AG04449 (cell line): Measurements from ENCODE around the gene THBS1.
A peak's percentile ranks its signal among the peaks of the same experiment; 100 is the strongest.

Experiments
- CTCF ChIA-PET: fragments of 350-600 bp; formaldehyde crosslinking; extraction: SDS; loops from one replicate; lab custom pipeline; 2021; ENCODE audit warnings: antibody characterized with exemption; lab: Yijun Ruan, JAX
- POLR2A ChIA-PET: fragments of 400-600, 350-600 bp; formaldehyde crosslinking; extraction: SDS; loops from one replicate; lab custom pipeline; 2020; ENCODE audit warnings: antibody characterized with exemption, inconsistent platforms; lab: Yijun Ruan, JAX
- DNase-seq: peaks from one replicate; pipeline ENCODE4 v3.0.0-alpha.2; 2010; ENCODE audit warnings: low read depth, low spot score
- H3K4me3 ChIP-seq: 2 replicates; pipeline ENCODE4 v1.5.1; 2011; ENCODE audit warnings: low read depth, mild to moderate bottlenecking, control low read depth, low read length
- TF ChIP-seq, protein P1 (sequence below): IDR thresholded peaks from one replicate; pipeline ENCODE4 v1.5.1; 2011; ENCODE audit warnings: mild to moderate bottlenecking, moderate library complexity, low read length, control low read depth, inconsistent platforms; ENCODE audit not compliant: insufficient read depth; ENCODE audit errors: missing control alignments

Gene THBS1

GRCh38 chr15:39578851-39579486 lies 1.9 kb upstream of the THBS1 start:
- no peak for DNase-seq
- TF ChIP-seq, protein P1, sequence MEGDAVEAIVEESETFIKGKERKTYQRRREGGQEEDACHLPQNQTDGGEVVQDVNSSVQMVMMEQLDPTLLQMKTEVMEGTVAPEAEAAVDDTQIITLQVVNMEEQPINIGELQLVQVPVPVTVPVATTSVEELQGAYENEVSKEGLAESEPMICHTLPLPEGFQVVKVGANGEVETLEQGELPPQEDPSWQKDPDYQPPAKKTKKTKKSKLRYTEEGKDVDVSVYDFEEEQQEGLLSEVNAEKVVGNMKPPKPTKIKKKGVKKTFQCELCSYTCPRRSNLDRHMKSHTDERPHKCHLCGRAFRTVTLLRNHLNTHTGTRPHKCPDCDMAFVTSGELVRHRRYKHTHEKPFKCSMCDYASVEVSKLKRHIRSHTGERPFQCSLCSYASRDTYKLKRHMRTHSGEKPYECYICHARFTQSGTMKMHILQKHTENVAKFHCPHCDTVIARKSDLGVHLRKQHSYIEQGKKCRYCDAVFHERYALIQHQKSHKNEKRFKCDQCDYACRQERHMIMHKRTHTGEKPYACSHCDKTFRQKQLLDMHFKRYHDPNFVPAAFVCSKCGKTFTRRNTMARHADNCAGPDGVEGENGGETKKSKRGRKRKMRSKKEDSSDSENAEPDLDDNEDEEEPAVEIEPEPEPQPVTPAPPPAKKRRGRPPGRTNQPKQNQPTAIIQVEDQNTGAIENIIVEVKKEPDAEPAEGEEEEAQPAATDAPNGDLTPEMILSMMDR = peak; percentile 29
- ChIA-PET CTCF (interaction anchor here (1.0 to 5.5 kb wide), 15 partner anchors 18 to 880 kb away, joined by 3 to 51 read pairs (median 5); no protein-coding TSS in a partner anchor), POLR2A (interaction anchor here (0.6 to 5.5 kb wide), 14 partner anchors 74 to 683 kb away, joined by 3 to 133 read pairs (median 22); no protein-coding TSS in a partner anchor)
- H3K4me3 ChIP-seq = peak overlapping the region; percentile 56

DNA sequence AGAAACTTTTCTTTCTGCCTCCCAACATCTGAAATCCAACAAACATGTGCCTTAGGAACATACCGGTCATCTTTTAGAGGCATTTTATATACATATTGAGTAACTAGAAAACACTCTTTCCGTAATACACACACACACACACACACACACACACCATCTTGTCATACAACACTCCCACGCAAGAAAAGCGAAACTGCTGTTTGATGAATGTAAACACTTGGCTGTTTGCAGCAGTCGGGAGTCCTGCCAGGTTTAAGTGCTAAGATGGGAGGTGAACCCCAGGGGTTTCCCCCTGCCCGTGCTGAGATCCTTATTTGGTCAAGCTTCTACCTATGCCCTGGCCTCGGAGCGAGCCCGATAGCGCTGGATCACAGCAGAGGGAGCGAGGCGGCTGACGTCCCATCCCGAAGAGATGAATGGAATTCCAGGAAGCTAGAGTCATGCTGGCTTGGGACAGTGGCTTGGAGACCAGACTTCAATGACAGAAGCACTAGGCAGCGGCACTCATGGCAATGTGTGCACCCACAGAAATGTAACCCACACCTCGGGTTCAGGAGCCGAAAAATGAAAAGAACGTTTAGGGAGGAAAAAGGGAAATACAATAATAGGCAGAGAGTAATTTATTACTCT lies 1.3 kb upstream of the THBS1 start:
- H3K4me3 ChIP-seq = peak overlapping the region; percentile 56
- TF ChIP-seq, protein P1 = no peak
- CTCF ChIA-PET = interaction anchor here (0.7 to 5.5 kb wide), 38 partner anchors 10 to 881 kb away, joined by 3 to 51 read pairs (median 4); no protein-coding TSS in a partner anchor
- POLR2A ChIA-PET = interaction anchor here (0.5 to 5.5 kb wide), 36 partner anchors 19 to 872 kb away, joined by 3 to 133 read pairs (median 10); no protein-coding TSS in a partner anchor
- peak; percentile 95 for DNase-seq

DNA sequence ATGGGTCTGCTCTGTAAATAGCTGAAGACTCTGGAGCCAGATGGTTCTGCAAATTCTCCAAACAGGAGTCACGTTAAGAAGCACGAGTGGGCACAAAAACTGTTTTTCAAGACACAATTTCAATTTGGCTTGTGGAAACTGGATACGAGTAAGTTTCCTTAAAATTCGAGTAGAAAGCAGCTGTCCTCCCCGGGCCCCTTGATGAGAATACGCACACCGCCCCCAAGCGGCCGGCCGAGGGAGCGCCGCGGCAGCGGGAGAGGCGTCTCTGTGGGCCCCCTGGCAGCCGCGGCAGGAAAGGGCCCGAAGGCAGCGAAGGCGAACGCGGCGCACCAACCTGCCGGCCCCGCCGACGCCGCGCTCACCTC lies 778 bp upstream of the THBS1 start:
- POLR2A ChIA-PET = interaction anchor here (0.5 to 5.5 kb wide), 65 partner anchors 18 to 884 kb away, joined by 3 to 133 read pairs (median 5); no protein-coding TSS in a partner anchor
- peak; percentile 98 for DNase-seq
- TF ChIP-seq, protein P1 = peak; percentile 93
- CTCF ChIA-PET = interaction anchor here (0.7 to 5.5 kb wide), 48 partner anchors 9 to 883 kb away, joined by 3 to 51 read pairs (median 3); no protein-coding TSS in a partner anchor
- peak overlapping the region; percentile 95 for H3K4me3 ChIP-seq

DNA sequence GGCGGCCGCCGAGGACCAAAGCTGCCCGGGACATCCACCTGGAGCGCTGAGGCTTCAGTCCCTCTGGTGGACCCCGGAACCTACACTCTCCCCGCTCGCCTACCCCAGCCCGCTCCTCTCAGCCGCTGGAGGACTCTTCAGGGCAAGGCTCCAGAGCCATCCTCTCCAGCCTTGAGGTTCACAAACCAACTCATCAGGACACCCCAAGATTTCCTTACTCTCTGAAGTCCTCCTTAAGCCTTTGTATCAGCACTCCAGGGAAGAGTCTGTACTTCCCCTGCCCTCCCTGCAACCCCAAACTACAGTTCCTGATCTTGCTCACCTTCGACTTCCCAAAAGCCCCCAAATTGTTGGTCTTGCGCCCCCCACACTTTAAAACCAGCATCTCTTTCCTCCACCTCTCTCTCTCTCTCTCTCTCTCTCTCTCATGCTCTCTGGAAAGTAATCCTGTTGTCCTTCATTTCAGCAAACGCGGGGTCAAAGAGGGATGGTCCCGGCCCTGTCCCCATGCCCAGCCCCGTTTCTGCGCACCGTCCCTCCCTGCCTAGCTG lies 438 bp downstream of the THBS1 start:
- H3K4me3 ChIP-seq = peak overlapping the region; percentile 95
- ChIA-PET CTCF (interaction anchor here (0.8 to 5.5 kb wide), 21 partner anchors 35 to 884 kb away, joined by 3 to 51 read pairs (median 5); no protein-coding TSS in a partner anchor), POLR2A (interaction anchor here (0.6 to 5.5 kb wide), 82 partner anchors 10 to 885 kb away, joined by 3 to 133 read pairs (median 5); no protein-coding TSS in a partner anchor)
- TF ChIP-seq, protein P1 = no peak
- peak; percentile 14 for DNase-seq

DNA sequence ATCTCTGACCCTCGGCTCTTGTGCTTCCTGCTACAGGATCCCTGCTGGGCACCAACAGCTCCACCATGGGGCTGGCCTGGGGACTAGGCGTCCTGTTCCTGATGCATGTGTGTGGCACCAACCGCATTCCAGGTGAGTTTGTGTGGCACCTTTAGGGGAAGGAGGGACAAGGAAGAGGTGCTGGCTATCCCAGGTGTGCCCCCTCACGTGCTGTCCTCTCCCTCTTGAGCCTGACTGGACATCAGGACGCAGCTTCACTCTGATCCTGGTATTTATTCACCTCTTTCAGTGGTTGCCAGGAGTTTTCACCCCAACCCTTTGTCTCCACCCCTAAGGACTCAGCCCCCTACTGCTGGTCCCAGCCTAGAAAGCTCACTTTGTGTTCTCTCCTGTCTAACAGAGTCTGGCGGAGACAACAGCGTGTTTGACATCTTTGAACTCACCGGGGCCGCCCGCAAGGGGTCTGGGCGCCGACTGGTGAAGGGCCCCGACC lies 960 bp downstream of the THBS1 start:
- ChIA-PET POLR2A (interaction anchor here (0.7 to 5.5 kb wide), 54 partner anchors 10 to 874 kb away, joined by 3 to 133 read pairs (median 6); no protein-coding TSS in a partner anchor), CTCF (interaction anchor here (1.5 to 5.5 kb wide), 8 partner anchors 279 to 885 kb away, joined by 4 to 51 read pairs (median 6); no protein-coding TSS in a partner anchor)
- TF ChIP-seq, protein P1 = peak; percentile 62
- peak overlapping the region; percentile 95 for H3K4me3 ChIP-seq
- peak; percentile 16 for DNase-seq
